PC-9 (cell line): ENCODE data around the gene FILIP1. TPM values are rescaled to one million over a fixed set of nuclear protein-coding genes. Genes with fewer than 3 reads are reported as not detected.

Experiments used
- BruUV-seq: library from RNA; stranded (reverse); fragments of 400-500 nt; replicated peaks from 2 replicates; lab custom pipeline; 2021; lab: Mats Ljungman, UMichigan
- CTCF ChIA-PET: fragments of 300-600 bp; sonication (Branson Sonifier 250); formaldehyde crosslinking; loops from one replicate; lab custom pipeline; 2022; ENCODE audit warnings: antibody characterized with exemption; lab: Charles Lee
- POLR2A ChIA-PET: fragments of 300-600 bp; sonication (Branson Sonifier 250); formaldehyde crosslinking; loops from one replicate; lab custom pipeline; 2022; ENCODE audit warnings: antibody characterized with exemption; ENCODE audit not compliant: unreplicated experiment; lab: Charles Lee
- DNase-seq, 2 experiments: peaks; one replicate each; pipeline versions ENCODE4 v3.0.0 to v3.0.0-alpha.2; 2015 to 2022; ENCODE audit warnings: mixed read lengths in 1 of 2
- H2AFZ ChIP-seq: fragments of 200-600 bp; sonication (generic); 2 replicates; pipeline ENCODE4 v1.8.1; 2017; ENCODE audit warnings: antibody characterized with exemption
- H3F3A ChIP-seq: fragments of 200-600 bp; sonication (generic); 2 replicates; pipeline ENCODE4 v1.8.1; 2017; ENCODE audit warnings: antibody characterized with exemption, mild to moderate bottlenecking, low read depth; ENCODE audit not compliant: insufficient read depth
- H3K27ac ChIP-seq: fragments of 200-600 bp; sonication (generic); 2 replicates; pipeline ENCODE4 v1.6.1; 2016; ENCODE audit warnings: mixed run types
- H3K27me3 ChIP-seq: fragments of 200-600 bp; sonication (generic); 2 replicates; pipeline ENCODE4 v1.6.1; 2016; ENCODE audit warnings: low read depth, mixed run types; ENCODE audit not compliant: insufficient read depth
- H3K36me3 ChIP-seq: fragments of 200-600 bp; sonication (generic); 2 replicates; pipeline ENCODE4 v1.6.1; 2016; ENCODE audit warnings: low read depth, mixed run types
- H3K4me1 ChIP-seq: fragments of 200-600 bp; sonication (generic); replicated peaks from 2 replicates; pipeline ENCODE4 v1.6.1; 2016; ENCODE audit warnings: mixed run types; ENCODE audit not compliant: insufficient read depth
- H3K4me2 ChIP-seq: fragments of 200-600 bp; sonication (generic); 2 replicates; pipeline ENCODE4 v1.6.1; 2017; ENCODE audit warnings: mixed run types
- H3K4me3 ChIP-seq: fragments of 200-600 bp; sonication (generic); 2 replicates; pipeline ENCODE4 v1.6.1; 2016; ENCODE audit warnings: mixed run types
- H3K79me2 ChIP-seq: fragments of 200-600 bp; sonication (generic); 2 replicates; pipeline ENCODE4 v1.6.1; 2017; ENCODE audit warnings: low read depth, mixed run types
- H3K9me2 ChIP-seq: fragments of 200-600 bp; sonication (generic); 2 replicates; pipeline ENCODE4 v1.8.1; 2017; ENCODE audit warnings: mild to moderate bottlenecking; ENCODE audit not compliant: insufficient read depth
- H3K9me3 ChIP-seq: fragments of 200-600 bp; sonication (generic); 2 replicates; pipeline ENCODE4 v1.8.1; 2016; ENCODE audit warnings: low read depth; ENCODE audit not compliant: insufficient read depth
- H4K20me1 ChIP-seq: fragments of 200-600 bp; sonication (generic); 2 replicates; pipeline ENCODE4 v1.8.1; 2017; ENCODE audit not compliant: insufficient read depth
- CTCF ChIP-seq: fragments of 200-600 bp; sonication (generic); conservative IDR thresholded peaks from 2 replicates; pipeline ENCODE4 v1.6.1; 2017; ENCODE audit warnings: mixed run types, antibody characterized with exemption, mild to moderate bottlenecking, moderate library complexity
- EZH2 ChIP-seq: fragments of 200-600 bp; sonication (generic); IDR thresholded peaks from 2 replicates; pipeline ENCODE4 v1.8.0; 2017; ENCODE audit warnings: antibody characterized with exemption, low read depth
- intact Hi-C: fragments of 100-400 bp; cut with micrococcal nuclease; formaldehyde crosslinking; loops from one replicate; pipeline ENCODE4 v1.10.0; 2022; ENCODE audit not compliant: unreplicated experiment
- total RNA-seq: library from RNA; stranded (reverse); gene quantifications from 2 replicates; pipeline ENCODE4 v1.2.3, GENCODE V29; 2021

The FILIP1 gene
- total RNA-seq, 1 experiment from 2014 or later = 0.15 TPM

GRCh38 chr6:75524322-75524972, 30.8 kb upstream of the FILIP1 start:
- no peak overlapping the region for H3K27ac ChIP-seq
- TF ChIP-seq CTCF = no peak
- no peak for TF ChIP-seq EZH2
- peaks cover 12% of the 10 kb centered on the region for H3K4me1 ChIP-seq
- POLR2A ChIA-PET = interaction anchor here (0.5 to 1.5 kb wide), 3 partner anchors 240 to 1736 kb away, joined by 3 to 8 read pairs (median 5); partner anchors contain the start of gene TMEM30A
- H3K4me2 ChIP-seq = peak overlapping the region; percentile 59
- no peaks in the 10 kb centered on the region for H3K27me3 ChIP-seq
- no peaks in the 10 kb centered on the region for H3K79me2 ChIP-seq
- peaks cover 3% of the 10 kb centered on the region; the same call in 1 of the 2 replicates for H3F3A ChIP-seq
- H3K36me3 ChIP-seq = no peaks in the 10 kb centered on the region
- no peaks in the 10 kb centered on the region for H3K9me2 ChIP-seq
- H3K9me3 ChIP-seq = no peaks in the 10 kb centered on the region
- BruUV-seq = no TSS peak
- H2AFZ ChIP-seq = no peak overlapping the region
- CTCF ChIA-PET = interaction anchor here (0.5 to 2.1 kb wide), 6 partner anchors 22 to 316 kb away, joined by 3 to 13 read pairs (median 4); no protein-coding TSS in a partner anchor
- H3K4me3 ChIP-seq = no peak overlapping the region
- peak; percentile 68 to 94 for DNase-seq
- no peaks in the 10 kb centered on the region for H4K20me1 ChIP-seq
- intact Hi-C loops = loop anchor here (2.0 to 10.0 kb wide), 2 partner anchors 76 to 420 kb away; no protein-coding TSS in a partner anchor

GRCh38 chr6:75516757-75517156, 23.2 kb upstream of the FILIP1 start:
- intact Hi-C loops = no loop called here
- Histone ChIP-seq H3K36me3 (no peaks in the 10 kb centered on the region), H3K27me3 (no peaks in the 10 kb centered on the region), H4K20me1 (no peaks in the 10 kb centered on the region), H3K27ac (no peak overlapping the region), H3K4me2 (no peak overlapping the region), H3K9me3 (no peaks in the 10 kb centered on the region), H3K4me3 (no peak overlapping the region), H3K79me2 (no peaks in the 10 kb centered on the region), H3K9me2 (peaks cover 5% of the 10 kb centered on the region; the same call in 1 of the 2 replicates), H2AFZ (no peak overlapping the region), H3K4me1 (no peaks in the 10 kb centered on the region), H3F3A (no peaks in the 10 kb centered on the region)
- CTCF ChIA-PET = interaction anchor here (0.7 kb wide), 1 partner anchor 1780 kb away, joined by 3 read pairs; no protein-coding TSS in a partner anchor
- POLR2A ChIA-PET = no interaction called here
- no peak for DNase-seq
- BruUV-seq = no TSS peak
- no peak for TF ChIP-seq CTCF
- no peak for TF ChIP-seq EZH2

GRCh38 chr6:75512591-75512990, 19.0 kb upstream of the FILIP1 start:
- Histone ChIP-seq H4K20me1 (no peaks in the 10 kb centered on the region), H3K36me3 (no peaks in the 10 kb centered on the region), H3K4me2 (no peak overlapping the region), H3K79me2 (no peaks in the 10 kb centered on the region), H3K4me3 (no peak overlapping the region), H3K27me3 (no peaks in the 10 kb centered on the region), H3K9me2 (peaks cover 5% of the 10 kb centered on the region; the same call in 1 of the 2 replicates), H3K9me3 (no peaks in the 10 kb centered on the region), H3F3A (no peaks in the 10 kb centered on the region), H3K27ac (no peak overlapping the region), H3K4me1 (no peaks in the 10 kb centered on the region), H2AFZ (no peak overlapping the region)
- ChIA-PET CTCF (no interaction called here), POLR2A (no interaction called here)
- TF ChIP-seq EZH2 (no peak), CTCF (no peak)
- DNase-seq = no peak
- no TSS peak for BruUV-seq
- intact Hi-C loops = no loop called here
